ENCODE data around the gene A3GALT2. TPM values are rescaled to one million over a fixed set of nuclear protein-coding genes. Genes with fewer than 3 reads are reported as not detected.
A peak's percentile ranks its signal among the peaks of the same experiment; 100 is the strongest.
"Not testable (repeated sequence)": the region's sequence is repeated elsewhere in the genome, so short reads cannot be mapped to it uniquely, and the experiment has no call there.

The A3GALT2 gene
- total RNA-seq, 4 donors from 2014 or later: 0.89 TPM; not detected in 3

GRCh38 chr1:33310702-33311101 lies 10.2 kb downstream of the A3GALT2 start:
- DNase-seq: peak in 1 of 2 donors; percentile 2
- H3K27me3 ChIP-seq: no peaks in the 10 kb centered on the region
- WGBS, 2 donors: 89 to 96% methylated on average over 5 to 7 of the region's 8 CpGs
- intact Hi-C loops (cut with DNase I): no loop called here
- H3K36me3 ChIP-seq: no peaks in the 10 kb centered on the region
- H3K9me3 ChIP-seq: no peaks in the 10 kb centered on the region
- H3K27ac ChIP-seq: no peak overlapping the region
- TF ChIP-seq, protein P1, sequence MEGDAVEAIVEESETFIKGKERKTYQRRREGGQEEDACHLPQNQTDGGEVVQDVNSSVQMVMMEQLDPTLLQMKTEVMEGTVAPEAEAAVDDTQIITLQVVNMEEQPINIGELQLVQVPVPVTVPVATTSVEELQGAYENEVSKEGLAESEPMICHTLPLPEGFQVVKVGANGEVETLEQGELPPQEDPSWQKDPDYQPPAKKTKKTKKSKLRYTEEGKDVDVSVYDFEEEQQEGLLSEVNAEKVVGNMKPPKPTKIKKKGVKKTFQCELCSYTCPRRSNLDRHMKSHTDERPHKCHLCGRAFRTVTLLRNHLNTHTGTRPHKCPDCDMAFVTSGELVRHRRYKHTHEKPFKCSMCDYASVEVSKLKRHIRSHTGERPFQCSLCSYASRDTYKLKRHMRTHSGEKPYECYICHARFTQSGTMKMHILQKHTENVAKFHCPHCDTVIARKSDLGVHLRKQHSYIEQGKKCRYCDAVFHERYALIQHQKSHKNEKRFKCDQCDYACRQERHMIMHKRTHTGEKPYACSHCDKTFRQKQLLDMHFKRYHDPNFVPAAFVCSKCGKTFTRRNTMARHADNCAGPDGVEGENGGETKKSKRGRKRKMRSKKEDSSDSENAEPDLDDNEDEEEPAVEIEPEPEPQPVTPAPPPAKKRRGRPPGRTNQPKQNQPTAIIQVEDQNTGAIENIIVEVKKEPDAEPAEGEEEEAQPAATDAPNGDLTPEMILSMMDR (IDR thresholded peaks at IDR 0.05): no peak
- no peak for TF ChIP-seq POLR2A (IDR thresholded peaks at IDR 0.05)
- H3K4me1 ChIP-seq: peaks cover 8 to 25% of the 10 kb centered on the region in 2 donors
- no peak overlapping the region for H3K4me3 ChIP-seq (replicated peaks in 1 of 3)

DNA sequence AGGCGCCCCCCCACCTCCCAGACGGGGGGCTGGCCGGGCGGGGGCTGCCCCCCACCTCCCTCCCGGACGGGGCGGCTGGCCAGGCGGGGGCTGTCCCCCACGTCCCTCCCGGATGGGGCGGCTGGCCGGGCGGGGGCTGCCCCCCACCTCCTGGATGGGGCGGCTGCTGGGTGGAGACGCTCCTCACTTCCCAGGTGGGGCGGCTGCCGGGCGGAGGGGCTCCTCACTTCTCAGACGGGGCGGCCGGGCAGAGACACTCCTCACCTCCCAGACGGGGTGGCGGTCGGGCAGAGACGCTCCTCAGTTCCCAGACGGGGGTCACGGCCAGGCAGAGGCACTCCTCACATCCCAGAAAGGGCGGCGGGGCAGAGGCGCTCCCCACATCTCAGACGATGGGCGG lies 11.5 kb downstream of the A3GALT2 start:
- H3K4me1 ChIP-seq: peaks cover 8 to 25% of the 10 kb centered on the region in 2 donors
- H3K4me3 ChIP-seq (replicated peaks in 1 of 3); H3K27me3 ChIP-seq; H3K9me3 ChIP-seq; intact Hi-C loops (cut with DNase I); H3K27ac ChIP-seq; H3K36me3 ChIP-seq: not testable (repeated sequence)
- DNase-seq: peak in 1 of 2 donors; percentile 3
- 96% methylated on average over 9 of the region's 32 CpGs; no CpG with 5 or more reads in 1 of the 2 donors for WGBS, 2 donors

GRCh38 chr1:33307494-33307864 lies 13.4 kb downstream of the A3GALT2 start:
- intact Hi-C loops (cut with DNase I): no loop called here
- H3K27ac ChIP-seq: no peak overlapping the region
- H3K36me3 ChIP-seq: no peaks in the 10 kb centered on the region
- TF ChIP-seq, protein P1 (IDR thresholded peaks at IDR 0.05): no peak
- TF ChIP-seq POLR2A (IDR thresholded peaks at IDR 0.05): no peak
- WGBS, 2 donors: 90 to 96% methylated on average over 2 to 3 of the region's 5 CpGs
- H3K4me1 ChIP-seq: peaks cover 2 to 26% of the 10 kb centered on the region in 2 donors
- no peak overlapping the region for H3K4me3 ChIP-seq (replicated peaks in 1 of 3)
- no peaks in the 10 kb centered on the region for H3K9me3 ChIP-seq
- no peaks in the 10 kb centered on the region for H3K27me3 ChIP-seq
- DNase-seq: no peak

DNA sequence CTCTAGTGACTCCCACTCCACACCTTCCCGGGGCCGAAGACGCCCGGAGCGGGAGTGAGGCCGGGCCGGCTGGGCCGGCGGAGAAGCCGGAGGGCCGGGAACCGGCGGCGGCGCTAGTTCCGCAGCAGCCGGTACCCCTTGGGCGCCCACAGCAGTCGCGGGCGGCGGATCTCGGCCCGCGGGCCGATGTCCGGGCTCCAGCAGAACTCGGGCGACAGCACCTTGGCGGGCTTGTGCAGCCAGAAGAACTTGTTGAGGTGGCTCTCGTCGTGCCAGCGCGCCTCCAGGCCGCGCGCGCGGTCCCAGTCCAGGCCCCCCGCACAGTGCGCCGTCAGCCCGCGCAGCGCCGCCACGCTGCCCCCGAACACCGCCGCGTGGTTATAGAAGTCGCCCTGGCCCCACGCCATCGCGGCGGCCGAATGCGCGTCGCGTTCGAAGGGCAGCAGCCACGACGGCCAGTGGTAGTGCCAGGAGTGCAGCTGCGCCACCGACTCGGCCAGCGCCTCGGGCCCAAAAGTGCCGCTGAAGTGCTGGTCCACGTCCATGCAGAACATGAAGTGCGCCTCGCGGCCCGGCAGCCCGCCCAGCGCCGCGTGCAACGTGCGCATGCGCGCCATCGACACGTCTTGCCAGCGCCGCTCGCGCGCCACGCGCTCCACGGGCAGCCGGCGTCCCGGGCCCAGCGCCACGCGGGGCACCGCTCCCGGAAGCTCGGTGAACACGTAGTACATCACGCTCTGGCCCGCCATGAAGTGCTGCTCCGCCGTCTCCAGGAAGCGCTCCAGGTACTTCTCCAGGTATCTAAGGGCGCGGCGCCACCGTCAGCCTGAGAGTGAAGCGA lies 14.0 kb downstream of the A3GALT2 start:
- TF ChIP-seq, protein P1 (IDR thresholded peaks at IDR 0.05): no peak
- TF ChIP-seq POLR2A (IDR thresholded peaks at IDR 0.05): no peak
- Histone ChIP-seq H3K9me3 (no peaks in the 10 kb centered on the region), H3K4me1 (peaks cover 0 to 28% of the 10 kb centered on the region in 2 donors), H3K27me3 (no peaks in the 10 kb centered on the region), H3K27ac (no peak overlapping the region), H3K36me3 (no peaks in the 10 kb centered on the region), H3K4me3 (replicated peaks in 1 of 3) (peak overlapping the region in 1 of 3 donors; percentile 13)
- intact Hi-C loops (cut with DNase I): no loop called here
- peak; percentile 41 to 50 for DNase-seq
- WGBS, 2 donors: 40 to 100% methylated on average over 5 to 24 of the region's 113 CpGs

DNA sequence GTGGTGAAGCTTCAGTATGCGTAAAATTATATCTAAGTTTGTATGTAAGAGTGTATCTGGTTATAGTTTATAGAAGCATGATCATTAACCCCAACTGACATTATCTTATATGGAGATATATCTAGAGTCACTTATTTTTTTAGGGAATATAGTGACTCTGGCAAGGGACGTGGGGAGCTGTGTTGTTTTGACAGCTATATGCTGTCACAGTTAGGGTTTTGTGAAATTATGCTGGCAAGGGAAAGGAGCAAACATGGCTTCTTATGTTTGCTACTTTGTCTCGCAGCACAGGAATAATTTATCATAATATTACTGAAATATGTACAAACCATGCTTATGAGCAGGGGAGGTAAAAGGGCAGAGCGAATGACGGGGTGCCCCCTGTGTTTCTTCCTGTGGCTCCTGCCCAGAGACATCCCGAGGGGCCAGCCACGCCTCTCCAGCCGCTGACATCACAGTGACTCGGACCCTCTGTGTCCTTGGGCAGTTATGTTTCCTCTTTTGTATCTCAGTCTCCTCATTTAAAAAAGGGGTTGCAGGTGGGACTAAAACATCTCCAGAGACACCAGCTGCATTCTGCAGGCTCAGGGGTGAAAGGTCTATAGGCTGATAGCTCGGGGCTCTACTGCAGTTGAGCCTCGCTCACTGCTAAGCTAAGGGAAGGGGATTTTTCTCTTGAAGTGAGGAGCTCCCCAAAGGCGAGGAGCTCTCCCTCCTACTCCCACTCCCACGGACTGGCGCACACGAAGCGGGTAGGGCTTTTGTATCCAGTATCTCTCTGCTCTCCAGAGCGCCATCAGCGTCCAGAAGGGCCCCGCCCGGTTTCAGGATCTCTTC lies 14.9 kb downstream of the A3GALT2 start:
- DNase-seq: no peak
- no peak for TF ChIP-seq POLR2A (IDR thresholded peaks at IDR 0.05)
- TF ChIP-seq, protein P1 (IDR thresholded peaks at IDR 0.05): no peak
- WGBS, 2 donors: 75 to 90% methylated on average over 12 to 20 of the region's 20 CpGs
- Histone ChIP-seq H3K4me1 (peaks cover 8 to 35% of the 10 kb centered on the region in 2 donors), H3K9me3 (no peaks in the 10 kb centered on the region), H3K27me3 (no peaks in the 10 kb centered on the region), H3K4me3 (replicated peaks in 1 of 3) (peak overlapping the region in 1 of 3 donors; percentile 13), H3K27ac (no peak overlapping the region), H3K36me3 (no peaks in the 10 kb centered on the region)
- intact Hi-C loops (cut with DNase I): no loop called here

Measured in thyroid gland (tissue), 4 donors.